Measurements from ENCODE around the gene ANTXR2.
"Not testable (repeated sequence)": the region's sequence is repeated elsewhere in the genome, so short reads cannot be mapped to it uniquely, and the experiment has no call there.

The ANTXR2 gene

DNA sequence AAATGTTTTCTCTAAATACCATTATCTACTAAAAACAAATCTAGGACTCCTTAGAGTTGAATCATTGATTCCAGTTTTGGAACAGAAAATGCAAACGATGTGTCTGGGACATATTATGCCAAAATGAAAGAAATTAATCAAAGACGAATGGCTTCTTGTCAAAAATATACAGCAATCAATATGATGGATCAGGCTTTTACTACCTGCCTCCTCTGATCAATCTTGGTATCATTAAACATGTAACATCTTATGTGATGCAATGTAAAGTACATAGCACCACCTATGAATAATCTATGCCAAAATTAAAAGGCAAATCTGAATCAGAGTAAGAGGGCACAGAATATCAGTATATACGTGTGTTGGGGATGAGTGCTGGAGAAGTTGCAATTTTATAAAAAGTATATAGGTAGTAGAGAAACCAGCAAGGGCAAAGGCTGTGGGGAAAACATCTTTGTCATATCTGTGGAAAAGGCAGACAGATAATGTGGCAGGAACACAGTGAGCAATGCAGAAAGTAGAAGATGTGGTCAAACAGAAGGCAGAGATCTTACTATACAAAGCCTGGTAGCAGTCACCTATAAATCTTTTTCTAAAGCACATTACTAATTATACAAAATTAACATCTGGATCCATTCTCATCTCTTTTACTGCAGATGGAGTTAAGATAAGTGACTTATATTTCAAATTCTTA lies 152.7 kb downstream of the ANTXR2 start:
- no peak for DNase-seq (ENCODE audit: low read depth, low spot score)

DNA sequence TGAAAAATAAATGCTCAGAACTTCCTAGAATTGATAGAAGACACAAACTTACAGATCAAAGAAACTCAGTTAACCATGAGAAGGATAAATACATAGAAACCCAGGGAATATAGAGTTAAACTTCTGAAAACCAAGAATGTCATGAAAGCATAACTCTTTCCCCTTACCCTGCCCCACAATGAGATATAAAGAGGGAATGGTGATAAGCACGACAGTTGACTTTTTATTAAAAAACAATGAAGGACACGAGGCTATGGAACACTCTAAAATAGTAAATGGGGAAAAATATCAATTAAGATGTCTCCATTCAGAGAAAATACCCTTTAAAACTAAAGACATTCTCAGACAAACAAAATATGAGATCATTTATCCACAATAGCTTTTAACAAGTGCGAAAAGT lies 154.7 kb downstream of the ANTXR2 start:
- no peak for DNase-seq (ENCODE audit: low read depth, low spot score)

DNA sequence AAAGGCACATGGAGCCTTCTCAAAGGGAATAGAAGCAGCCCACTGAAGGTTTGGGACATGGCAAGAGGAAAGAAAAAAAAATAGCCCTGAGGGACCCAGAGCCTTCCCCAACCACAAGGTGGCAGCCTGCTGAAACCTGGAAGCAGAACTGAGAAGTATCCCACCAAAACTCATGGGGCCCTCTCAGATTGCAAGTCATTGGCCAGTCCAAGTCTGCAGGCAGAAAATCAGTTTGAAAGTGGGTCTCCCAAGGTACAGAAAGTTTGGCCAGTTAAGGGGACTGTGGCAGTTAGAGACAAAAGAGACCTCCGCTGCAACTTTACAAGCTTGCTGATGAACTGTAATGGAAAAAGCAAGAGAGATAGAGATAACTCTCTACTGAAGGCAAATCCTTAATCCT lies 155.8 kb downstream of the ANTXR2 start:
- DNase-seq (ENCODE audit: low read depth, low spot score): peak; percentile 3

DNA sequence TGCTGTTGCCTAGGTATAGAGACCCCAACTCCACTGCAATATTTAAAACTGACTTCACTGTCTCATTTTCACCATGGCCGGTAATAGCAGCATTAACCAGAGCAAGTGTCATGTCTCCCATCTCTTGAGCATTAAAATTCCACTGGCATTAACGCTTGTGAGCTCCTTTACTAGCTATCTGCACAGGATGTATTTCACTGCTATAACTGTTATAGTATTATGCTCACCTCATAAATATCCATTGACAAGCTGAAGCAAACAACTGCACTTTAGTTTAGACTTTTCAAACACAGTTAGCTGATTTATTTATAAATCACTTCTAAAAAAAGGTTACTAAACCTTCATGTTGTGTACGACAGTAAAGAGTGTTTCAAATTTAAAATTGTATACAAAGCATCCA lies 157.8 kb downstream of the ANTXR2 start:
- no peak for DNase-seq (ENCODE audit: low read depth, low spot score)

DNA sequence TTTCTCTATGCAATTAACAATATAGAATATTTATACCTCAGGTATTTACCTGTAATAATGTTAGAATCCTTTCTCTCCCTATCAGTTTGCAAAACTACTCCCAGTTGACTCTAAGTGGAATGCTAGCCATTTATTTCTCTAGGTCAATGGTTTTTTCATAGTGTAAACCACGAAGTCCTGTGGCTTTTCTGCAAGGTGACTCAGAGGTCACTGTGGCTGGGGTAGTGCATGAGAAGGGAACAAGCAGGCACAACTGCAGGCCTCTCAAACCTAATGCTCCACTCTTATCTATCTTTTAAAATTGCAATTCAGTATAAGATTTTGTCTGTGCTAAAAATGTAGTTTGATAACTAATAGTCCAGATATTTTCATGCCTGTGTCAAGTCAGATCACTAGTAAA lies 159.4 kb downstream of the ANTXR2 start:
- DNase-seq (ENCODE audit: low read depth, low spot score): no peak

DNA sequence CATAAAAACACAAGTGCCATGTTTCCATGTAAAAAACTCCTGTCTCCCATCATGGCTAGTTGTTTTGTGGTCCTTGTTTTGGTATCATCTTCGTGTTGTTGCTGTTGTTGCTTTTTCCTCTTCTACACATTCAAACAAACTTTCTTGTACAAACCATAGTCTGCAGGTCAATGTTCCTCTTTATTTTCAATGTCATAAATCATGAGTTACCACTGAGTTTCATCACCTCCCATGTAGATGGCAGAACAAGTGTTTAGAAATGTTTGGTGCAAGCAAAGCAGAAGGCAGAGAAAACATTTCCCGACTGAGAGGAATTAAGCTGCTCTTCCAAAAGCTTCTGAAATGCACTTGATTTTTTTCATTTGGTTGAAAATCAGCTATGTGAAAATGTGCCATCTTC lies 166.0 kb downstream of the ANTXR2 start:
- DNase-seq (ENCODE audit: low read depth, low spot score): no peak

DNA sequence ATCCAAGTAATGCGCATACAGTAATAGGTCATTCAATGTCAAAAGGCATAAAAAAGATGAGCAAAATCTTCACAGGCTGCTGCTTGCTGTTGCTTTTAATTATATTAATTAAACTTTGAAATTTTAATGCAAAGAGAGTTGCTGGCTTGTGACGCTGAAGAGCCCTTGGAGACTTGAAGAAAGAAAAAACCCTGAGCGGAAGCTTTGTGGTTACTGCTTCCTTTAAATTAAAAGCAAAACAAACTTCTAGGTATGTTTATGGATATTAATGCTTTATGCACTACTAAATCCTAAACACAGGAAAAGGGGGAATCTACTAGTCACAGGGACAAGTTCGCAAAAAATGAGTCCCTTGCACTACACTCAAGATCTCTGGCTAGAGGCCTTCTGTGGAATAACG lies 166.7 kb downstream of the ANTXR2 start:
- no peak for DNase-seq (ENCODE audit: low read depth, low spot score)

DNA sequence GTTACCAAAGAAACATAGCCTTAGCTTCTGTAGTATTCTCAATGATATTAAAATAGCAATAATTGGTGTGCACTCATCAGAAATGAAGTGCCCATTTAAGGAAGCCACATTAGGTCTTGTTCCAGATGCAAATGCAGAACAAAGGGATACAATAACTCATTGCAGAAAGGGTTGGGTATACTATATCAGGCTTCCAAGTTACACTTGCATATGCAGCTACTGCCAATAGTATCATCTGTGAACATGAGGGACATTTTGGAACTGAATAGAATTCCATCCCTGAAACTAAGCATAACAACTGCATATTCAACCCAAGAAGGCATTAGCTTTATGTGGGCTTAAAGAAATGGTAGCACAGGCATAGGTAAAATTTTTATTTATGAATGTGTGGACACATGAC lies 167.8 kb downstream of the ANTXR2 start:
- no peak for DNase-seq (ENCODE audit: low read depth, low spot score)

DNA sequence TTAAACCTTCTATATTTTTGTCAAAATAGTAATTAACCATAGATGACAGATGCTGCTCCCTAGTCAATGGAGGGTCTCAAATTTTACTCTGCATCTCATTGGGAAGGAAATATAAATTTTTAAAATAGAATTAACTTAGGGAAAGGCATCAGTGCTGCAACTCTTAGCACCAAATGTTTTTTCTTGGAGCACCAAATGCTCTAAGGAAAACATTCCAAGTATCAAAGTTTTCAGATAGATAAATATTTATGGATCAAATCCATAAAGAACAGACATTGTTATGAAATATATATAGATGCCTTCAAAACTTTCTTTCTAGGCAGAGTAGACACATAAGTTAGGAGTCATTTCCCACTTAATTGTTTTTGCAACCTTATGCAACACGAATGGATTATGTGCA lies 168.7 kb downstream of the ANTXR2 start:
- DNase-seq (ENCODE audit: low read depth, low spot score): no peak

DNA sequence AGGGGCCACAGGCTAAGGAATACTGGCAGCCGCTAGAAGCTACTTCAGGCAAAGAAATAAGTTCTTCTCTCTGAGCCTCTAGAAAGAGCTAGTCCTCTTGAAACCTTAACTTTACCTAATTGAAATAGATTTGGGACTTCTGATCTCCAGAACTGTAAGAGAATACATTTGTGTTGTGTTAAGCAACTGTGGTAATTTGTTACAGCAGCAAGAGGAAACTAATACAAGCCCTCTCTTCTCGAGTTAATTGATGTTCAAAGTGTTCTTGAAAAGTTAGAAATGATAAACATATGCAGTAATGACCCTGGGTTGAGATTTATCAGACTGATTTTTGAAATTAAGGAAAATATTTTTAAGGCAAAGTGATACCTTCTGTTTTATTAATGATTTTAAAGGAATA lies 172.8 kb downstream of the ANTXR2 start:
- DNase-seq (ENCODE audit: low read depth, low spot score): no peak

DNA sequence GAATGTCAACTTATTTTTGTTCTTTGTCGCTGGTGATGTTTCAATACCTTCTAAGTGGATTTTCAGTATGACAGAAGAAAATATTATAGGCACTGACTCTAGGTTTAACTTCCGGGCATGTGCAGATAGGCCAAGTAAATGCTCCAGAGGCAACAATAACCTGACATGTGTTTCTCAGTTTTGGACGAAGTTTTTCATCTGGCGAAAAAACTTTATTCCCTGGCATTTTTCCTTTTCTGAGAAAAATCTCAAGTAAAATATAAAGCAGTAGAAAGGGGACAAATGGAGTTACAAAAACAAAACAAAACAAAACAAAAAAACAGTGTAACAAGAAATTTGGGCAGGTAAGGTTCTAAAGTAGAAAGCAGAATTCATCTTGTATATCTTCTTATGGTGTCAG lies 173.5 kb downstream of the ANTXR2 start:
- no peak for DNase-seq (ENCODE audit: low read depth, low spot score)

DNA sequence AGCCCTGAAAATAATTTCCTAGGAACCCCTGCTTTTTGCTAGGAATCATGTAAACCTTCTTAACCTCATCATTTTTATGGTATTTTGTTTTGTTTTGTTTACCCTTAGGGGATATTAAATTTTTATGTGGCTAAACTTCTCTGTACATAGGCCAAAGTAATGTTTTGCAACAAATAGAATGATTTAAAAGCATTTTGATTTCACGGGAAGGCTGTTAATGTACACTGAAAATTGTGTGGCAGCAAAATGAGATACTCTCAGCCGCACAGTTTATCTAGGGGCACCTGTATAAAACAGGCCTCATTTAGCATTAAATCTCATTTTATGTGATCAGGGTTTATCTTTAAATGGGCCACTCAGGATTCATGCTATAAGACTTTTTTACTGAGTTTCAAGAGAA lies 175.0 kb downstream of the ANTXR2 start:
- no peak for DNase-seq (ENCODE audit: low read depth, low spot score)

DNA sequence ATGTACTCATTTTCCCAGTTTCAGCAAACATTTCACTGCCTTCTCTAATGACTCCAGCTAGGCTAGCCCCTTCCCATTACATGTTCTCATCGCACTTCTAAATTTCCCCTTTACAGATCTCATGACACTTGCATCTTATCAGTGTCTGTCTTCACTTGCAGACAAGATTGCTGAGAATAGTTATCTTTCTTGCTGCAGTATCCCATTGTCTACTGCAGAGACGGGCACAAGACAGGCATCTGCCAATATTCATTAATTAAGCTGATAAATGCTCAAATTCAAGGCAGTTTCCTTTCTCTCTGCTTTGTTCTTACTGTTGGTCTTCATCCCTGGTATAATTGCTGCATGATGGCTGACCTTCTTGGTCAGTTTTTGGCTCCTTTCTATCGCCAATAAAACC lies 175.9 kb downstream of the ANTXR2 start:
- no peak for DNase-seq (ENCODE audit: low read depth, low spot score)

DNA sequence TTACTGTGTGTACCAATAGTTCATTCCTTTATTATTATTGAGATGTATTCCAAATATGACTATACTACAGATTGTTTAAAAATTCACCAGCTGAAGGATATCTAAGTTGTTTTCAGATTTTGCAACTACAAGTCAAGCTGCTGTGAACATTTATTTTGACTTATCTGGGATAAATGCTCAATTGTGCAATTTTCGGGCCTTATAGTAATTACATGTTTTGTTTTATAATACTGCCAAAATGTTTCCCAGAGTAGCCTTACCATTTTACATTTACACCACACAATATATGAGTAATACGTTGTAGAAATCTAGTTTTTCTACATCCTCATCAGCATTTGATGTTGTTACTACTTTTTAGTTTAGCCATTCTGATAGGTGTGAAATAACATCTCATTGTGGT lies 179.6 kb downstream of the ANTXR2 start:
- DNase-seq (ENCODE audit: low read depth, low spot score): no peak

DNA sequence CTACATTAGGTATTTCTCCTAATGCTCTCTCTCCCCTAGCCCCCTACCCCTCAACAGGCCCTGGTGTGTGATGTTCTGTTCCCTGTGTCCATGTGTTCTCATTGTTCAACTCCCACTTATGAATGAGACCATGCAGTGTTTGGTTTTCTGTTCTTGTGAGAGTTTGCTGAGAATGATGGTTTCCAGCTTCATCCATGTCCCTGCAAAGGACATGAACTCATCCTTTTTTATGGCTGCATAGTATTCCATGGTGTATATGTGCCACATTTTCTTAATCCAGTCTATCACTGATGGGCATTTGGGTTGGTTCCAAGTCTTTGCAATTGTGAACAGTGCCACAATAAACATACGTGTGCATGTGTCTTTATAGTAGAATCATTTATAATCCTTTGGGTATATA lies 184.0 kb downstream of the ANTXR2 start:
- not testable (repeated sequence) for DNase-seq (ENCODE audit: low read depth, low spot score)

DNA sequence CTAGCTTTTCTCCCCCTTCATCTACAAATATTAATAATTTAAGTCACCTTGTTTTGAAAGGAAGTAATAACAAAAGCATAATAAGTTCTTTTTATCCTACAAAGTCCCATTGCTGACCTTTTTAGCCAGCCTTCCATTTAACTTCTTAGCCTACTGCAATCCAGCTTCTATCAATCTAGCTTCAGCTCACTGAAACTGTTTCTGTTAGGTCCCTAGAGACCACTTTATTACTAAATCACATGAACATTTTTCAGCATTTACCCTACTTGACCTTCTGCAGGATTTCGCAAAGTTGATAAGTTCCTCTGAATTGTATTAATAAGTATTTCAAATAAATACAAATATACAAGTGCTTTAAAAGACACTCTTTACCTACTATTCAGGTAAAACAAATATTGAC lies 186.5 kb downstream of the ANTXR2 start:
- DNase-seq (ENCODE audit: low read depth, low spot score): no peak

DNA sequence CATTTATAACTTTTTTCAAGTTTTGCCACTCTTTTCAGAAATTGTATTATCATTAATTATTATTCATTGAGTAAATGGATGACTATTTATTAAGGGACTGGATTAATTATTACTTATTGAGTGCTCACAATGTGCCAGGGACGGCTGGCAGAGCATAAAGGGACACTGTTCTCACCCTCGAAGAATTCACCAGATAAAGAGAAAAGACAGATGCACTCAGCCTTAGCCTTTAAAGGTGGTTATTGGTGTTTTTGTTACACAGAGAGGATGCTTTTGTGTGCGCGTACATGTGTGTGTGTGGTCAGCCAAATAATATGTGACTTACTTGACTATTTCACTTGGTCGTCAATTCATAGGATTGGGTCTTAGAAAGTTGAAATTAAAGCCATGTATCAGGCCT lies 187.0 kb downstream of the ANTXR2 start:
- DNase-seq (ENCODE audit: low read depth, low spot score): no peak

DNA sequence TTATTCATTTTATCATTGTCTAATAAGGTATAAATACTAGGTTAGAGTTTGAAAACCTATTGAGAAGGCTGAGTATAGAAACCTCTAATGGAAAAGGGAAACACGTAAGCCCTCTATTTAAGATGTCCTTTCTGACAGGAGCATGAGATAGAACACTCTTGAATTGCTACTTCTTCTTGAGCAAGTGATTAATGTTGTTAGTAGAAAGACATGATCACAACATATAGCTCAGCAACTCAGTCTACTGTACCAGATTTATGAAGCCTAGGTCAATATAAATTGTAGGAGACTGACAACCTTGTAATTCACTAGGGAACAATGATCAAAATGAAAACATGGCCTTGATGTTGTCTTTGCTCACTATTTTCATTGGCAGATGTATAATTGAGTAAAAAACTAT lies 189.7 kb downstream of the ANTXR2 start:
- DNase-seq (ENCODE audit: low read depth, low spot score): no peak

DNA sequence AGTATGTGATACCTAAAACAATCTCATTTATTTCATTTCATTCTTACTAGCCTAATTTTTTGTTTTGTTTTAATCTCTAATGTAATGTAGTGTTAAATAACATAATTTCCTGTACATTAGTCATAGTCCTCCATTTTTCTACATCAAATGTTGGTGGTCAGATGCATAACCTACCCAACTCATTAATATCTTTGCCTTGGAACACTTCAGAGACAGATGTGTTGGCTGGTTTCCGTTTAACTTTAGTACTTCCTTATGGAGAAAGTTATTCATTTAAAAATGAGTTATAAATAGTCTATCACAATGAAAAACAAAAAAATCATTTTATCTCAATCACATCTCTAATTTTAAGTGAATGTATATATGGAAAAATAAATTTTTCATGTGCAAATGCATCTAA lies 190.2 kb downstream of the ANTXR2 start:
- no peak for DNase-seq (ENCODE audit: low read depth, low spot score)

DNA sequence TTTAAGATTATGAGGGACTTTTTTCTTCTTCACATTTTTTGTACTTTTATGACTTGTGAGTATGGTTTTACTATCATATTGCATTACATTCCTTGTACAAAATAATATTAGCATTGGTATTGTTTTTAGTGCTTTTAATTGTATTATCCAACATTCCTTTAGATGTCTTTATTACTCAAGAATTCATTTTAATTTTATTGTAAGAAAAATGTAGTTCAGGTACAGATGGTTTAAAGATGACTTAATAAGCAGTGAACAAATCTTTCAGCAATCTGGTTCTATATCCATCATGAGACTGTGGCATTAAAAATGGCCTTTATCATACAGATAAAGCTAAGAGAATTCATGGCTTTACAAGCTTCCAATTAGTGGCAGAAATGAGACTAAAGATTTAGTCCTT lies 191.6 kb downstream of the ANTXR2 start:
- DNase-seq (ENCODE audit: low read depth, low spot score): no peak

DNA sequence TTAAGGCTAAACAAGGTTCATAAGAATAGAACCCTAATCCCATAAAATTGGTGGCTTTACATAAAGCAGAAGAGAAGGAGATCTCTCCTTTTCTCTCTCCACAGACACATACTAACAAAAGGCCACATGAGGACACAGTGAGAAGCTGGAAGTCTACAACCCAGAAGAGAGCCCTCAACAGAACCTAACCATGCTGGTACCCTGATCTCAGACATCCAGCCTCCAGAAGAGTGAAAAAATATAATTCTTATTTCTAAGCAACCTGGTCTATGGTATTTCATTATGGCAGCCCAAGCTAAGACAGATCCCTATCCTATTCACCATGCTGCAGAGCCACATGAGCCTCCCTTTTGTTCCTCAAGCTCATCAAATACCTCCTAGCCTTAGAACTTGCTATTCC lies 195.5 kb downstream of the ANTXR2 start:
- no peak for DNase-seq (ENCODE audit: low read depth, low spot score)

DNA sequence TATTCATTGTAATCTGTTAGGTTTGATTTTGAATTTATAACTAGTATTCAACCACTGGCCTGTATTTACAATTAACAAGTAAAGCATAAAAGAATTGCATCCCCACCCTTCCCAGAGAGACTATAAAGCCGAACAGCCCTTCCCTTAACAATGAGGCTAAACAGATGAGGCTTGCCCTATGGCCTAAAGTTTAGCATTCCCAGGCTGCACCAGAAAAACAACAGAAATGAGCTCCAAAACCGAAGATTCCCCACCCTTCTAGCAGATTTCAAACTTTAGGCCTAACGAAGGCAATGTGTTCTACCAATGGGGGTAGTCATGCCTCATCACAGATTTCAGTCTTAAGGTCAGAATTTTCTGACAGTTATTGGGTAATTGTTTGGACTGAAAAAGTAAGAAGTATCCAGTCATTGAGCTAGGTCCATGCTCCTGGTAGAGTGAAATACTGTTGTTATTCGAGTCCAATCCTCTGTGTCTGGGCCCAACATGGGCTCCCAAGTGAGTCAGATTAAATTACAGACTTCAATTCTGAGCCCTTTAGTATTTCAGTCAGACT lies 197.6 kb downstream of the ANTXR2 start:
- DNase-seq (ENCODE audit: low read depth, low spot score): no peak

DNA sequence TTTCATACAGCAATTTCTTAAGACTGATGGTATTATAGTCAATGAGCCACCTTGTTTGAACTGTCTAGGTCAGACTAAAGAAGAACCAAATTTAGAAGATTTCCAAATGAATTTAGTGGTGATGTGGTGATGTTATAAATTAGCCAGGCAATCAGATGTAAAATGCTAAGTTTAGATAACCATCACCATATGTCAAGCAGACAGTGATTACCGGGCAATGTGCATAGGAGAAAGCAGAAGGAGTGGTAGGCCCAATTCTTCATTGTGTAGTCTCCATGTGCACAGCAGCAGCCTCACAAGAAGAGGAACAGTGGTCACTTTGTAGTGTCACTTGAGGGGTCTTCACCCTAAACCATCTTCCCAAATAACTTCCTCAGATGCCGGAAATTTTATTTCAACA lies 198.8 kb downstream of the ANTXR2 start:
- no peak for DNase-seq (ENCODE audit: low read depth, low spot score)

DNA sequence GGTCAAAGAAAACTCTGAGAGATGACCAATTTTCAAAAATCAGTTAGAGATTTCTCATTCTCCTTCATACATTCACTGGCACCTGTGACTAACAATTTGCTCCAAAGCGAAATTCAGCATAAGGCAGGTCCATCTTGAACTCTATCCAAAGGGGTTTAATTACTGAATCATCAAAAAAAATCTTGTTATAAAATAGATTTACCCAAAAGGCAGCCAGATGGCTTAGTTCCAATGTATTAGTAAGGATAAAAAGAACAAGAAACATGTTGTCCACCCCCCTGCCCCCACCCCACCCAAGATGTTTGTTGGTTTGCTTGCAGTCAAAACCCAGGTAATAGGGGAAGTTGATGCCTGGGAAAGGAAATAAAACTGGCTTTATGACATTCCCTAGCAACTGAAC lies 200.3 kb downstream of the ANTXR2 start:
- no peak for DNase-seq (ENCODE audit: low read depth, low spot score)
